K562 (cell line): ENCODE results near the gene ORAI1. TPM values are rescaled to one million over a fixed set of nuclear protein-coding genes. Genes with fewer than 3 reads are reported as not detected.

Source experiments
- ATAC-seq: fragments of 200-7000 bp; cut with Tn5 transposase; 3 replicates; pipeline ENCODE4 v1.9.1; 2020; ENCODE audit warnings: moderate library complexity
- BruUV-seq: library from RNA; stranded (reverse); fragments of 400-500 nt; replicated peaks from 2 replicates; lab custom pipeline; 2021; lab: Mats Ljungman, UMichigan
- CTCF ChIA-PET: fragments of 300-600 bp; formaldehyde crosslinking; extraction: SDS; loops from one replicate; lab custom pipeline; 2021; ENCODE audit warnings: low intra/inter-chr PET ratio; lab: Yijun Ruan, JAX
- POLR2A ChIA-PET: fragments of 300-600, 350-650 bp; sonication (Branson Sonifier 250); formaldehyde crosslinking; extraction: SDS; loops from one replicate; lab custom pipeline; 2021; ENCODE audit warnings: antibody characterized with exemption, inconsistent platforms; lab: Yijun Ruan, JAX
- DNase-seq, 4 experiments: peaks; one replicate each; pipeline versions ENCODE4 v3.0.0 to v3.0.0-alpha.2; 2011 to 2018; ENCODE audit warnings: low spot score in 3 of 4, mixed read lengths in 3 of 4; ENCODE audit errors: extremely low read depth in 1 of 4
- FAIRE-seq: peaks from 2 replicates; lab custom pipeline; 2011; peaks lifted over from hg19 to GRCh38; lab: Jason Lieb, UNC
- H2AFZ ChIP-seq: 2 replicates; pipeline ENCODE4 v1.6.0; 2011; ENCODE audit warnings: low read depth, low read length, control low read depth, inconsistent platforms
- H3K27ac ChIP-seq: fragments of 200-600 bp; 3 replicates; pipeline ENCODE4 v1.8.0; 2011; ENCODE audit warnings: low read depth, mild to moderate bottlenecking, control low read depth, inconsistent platforms, low read length, moderate library complexity, mixed read lengths; ENCODE audit errors: extremely low read depth
- H3K27me3 ChIP-seq, 2 experiments: fragments of 300-600 bp in 1 of 2; 2 replicates in 1 of 2; 3 replicates in 1 of 2; pipeline versions ENCODE4 v1.6.0 to v1.8.0; 2011; ENCODE audit warnings: inconsistent platforms in 2 of 2, low read length in 2 of 2, mild to moderate bottlenecking in 1 of 2, mixed read lengths in 1 of 2, moderate library complexity in 1 of 2; ENCODE audit not compliant: control insufficient read depth in 2 of 2, insufficient read depth in 2 of 2
- H3K36me3 ChIP-seq: fragments of 300-600 bp; 3 replicates; pipeline ENCODE4 v1.8.0; 2011; ENCODE audit warnings: mild to moderate bottlenecking, low read length, inconsistent platforms; ENCODE audit not compliant: control insufficient read depth, insufficient read depth
- H3K4me1 ChIP-seq, 2 experiments: fragments of 200-600 bp in 1 of 2; replicated peaks in 1 of 2; 2 replicates in 1 of 2; 3 replicates in 1 of 2; pipeline versions ENCODE4 v1.5.1 to v1.8.0; 2011; ENCODE audit warnings: inconsistent platforms in 2 of 2, low read length in 2 of 2, mild to moderate bottlenecking in 1 of 2, mixed read lengths in 1 of 2, moderate library complexity in 1 of 2; ENCODE audit not compliant: control insufficient read depth in 2 of 2, insufficient read depth in 2 of 2
- H3K4me2 ChIP-seq: 2 replicates; pipeline ENCODE4 v1.6.1; 2011; ENCODE audit warnings: low read length, control low read depth, inconsistent platforms, mixed read lengths; ENCODE audit not compliant: insufficient read depth
- H3K4me3 ChIP-seq: fragments of 200-600 bp; sonication (generic), shearing (Covaris generic); 2 replicates; pipeline ENCODE4 v1.5.1; 2016; ENCODE audit warnings: control low read depth, inconsistent platforms
- H3K79me2 ChIP-seq: fragments of 200-600 bp; 3 replicates; pipeline ENCODE4 v1.8.0; 2011; ENCODE audit warnings: low read length, inconsistent platforms; ENCODE audit not compliant: control insufficient read depth, insufficient read depth
- H3K9ac ChIP-seq, 2 experiments: 2 replicates each; pipeline versions ENCODE4 v1.6.0 to v1.6.1; 2011; ENCODE audit warnings: low read depth in 2 of 2, low read length in 2 of 2, control low read depth in 1 of 2, inconsistent platforms in 1 of 2, mild to moderate bottlenecking in 1 of 2, mixed read lengths in 1 of 2; ENCODE audit not compliant: insufficient read depth in 1 of 2
- H3K9me1 ChIP-seq: one replicate; pipeline ENCODE4 v1.6.0; 2011; ENCODE audit warnings: inconsistent platforms, mild to moderate bottlenecking, low read length, moderate library complexity; ENCODE audit not compliant: control insufficient read depth, insufficient read depth
- H3K9me3 ChIP-seq: replicated peaks from 2 replicates; pipeline ENCODE4 v1.5.1; 2011; ENCODE audit warnings: low read depth, low read length, inconsistent platforms; ENCODE audit not compliant: control insufficient read depth, insufficient read depth
- H4K20me1 ChIP-seq: replicated peaks from 2 replicates; pipeline ENCODE4 v1.6.1; 2011; ENCODE audit warnings: low read length, inconsistent platforms, mixed read lengths; ENCODE audit not compliant: control insufficient read depth, insufficient read depth
- CC2D1A ChIP-seq: fragments of 450-650 bp; IDR thresholded peaks from 2 replicates; pipeline ENCODE4 v1.6.1; 2017; ENCODE audit warnings: mild to moderate bottlenecking
- CHD2 ChIP-seq: IDR thresholded peaks from 2 replicates; pipeline ENCODE4 v1.6.1; 2011; ENCODE audit warnings: low read depth, low read length
- ELF1 ChIP-seq: fragments of 200-800 bp; sonication (Bioruptor generic); IDR thresholded peaks from 2 replicates; pipeline ENCODE4 v1.6.1; 2016; ENCODE audit warnings: missing genetic modification characterization, missing compliant biosample characterization
- HNRNPH1 ChIP-seq: fragments of 200-400 bp; formaldehyde crosslinking; optimal IDR thresholded peaks from 2 replicates; pipeline ENCODE3; 2017; ENCODE audit warnings: low read depth, mild to moderate bottlenecking, low read length, moderate library complexity
- MYC ChIP-seq, 2 experiments: fragments of 250-450 bp in 1 of 2; sonication (Bioruptor Pico) in 1 of 2; IDR thresholded peaks; 2 replicates each; pipeline versions ENCODE4 v1.5.1 to v1.6.1; 2012 to 2021; ENCODE audit warnings: low read depth in 2 of 2, borderline replicate concordance in 1 of 2, improper control_type of control experiment in 1 of 2, low read length in 1 of 2, mild to moderate bottlenecking in 1 of 2, moderate library complexity in 1 of 2
- NFE2L1 ChIP-seq: fragments of 450-650 bp; IDR thresholded peaks from 2 replicates; pipeline ENCODE4 v1.6.1; 2016; ENCODE audit warnings: missing genetic modification characterization, low read depth, mild to moderate bottlenecking, missing compliant biosample characterization, moderate library complexity, borderline replicate concordance
- NFRKB ChIP-seq: fragments of 450-650 bp; IDR thresholded peaks from 2 replicates; pipeline ENCODE4 v1.6.1; 2016; ENCODE audit warnings: low read depth
- RREB1 ChIP-seq: fragments of 250-450 bp; sonication (Bioruptor Pico); IDR thresholded peaks from 2 replicates; pipeline ENCODE4 v1.4.0; 2020
- SAP30 ChIP-seq: fragments of 200-600 bp; sonication (generic); IDR thresholded peaks from 2 replicates; pipeline ENCODE4 v1.6.1; 2012; ENCODE audit warnings: borderline replicate concordance, low read depth, mild to moderate bottlenecking, moderate library complexity, low read length, control low read depth, inconsistent platforms; ENCODE audit not compliant: insufficient read depth, poor library complexity, severe bottlenecking
- ZC3H8 ChIP-seq: fragments of 450-650 bp; IDR thresholded peaks from 2 replicates; pipeline ENCODE4 v1.6.1; 2017
- ZFPM2 ChIP-seq: fragments of 250-450 bp; sonication (Bioruptor Pico); IDR thresholded peaks from 2 replicates; pipeline ENCODE4 v1.5.1; 2022; ENCODE audit warnings: mild to moderate bottlenecking
- ZNF551 ChIP-seq: fragments of 250-450 bp; sonication (Bioruptor Pico); IDR thresholded peaks from 2 replicates; pipeline ENCODE4 v1.5.0; 2021; ENCODE audit warnings: mild to moderate bottlenecking, moderate library complexity
- ZNF79 ChIP-seq: fragments of 250-450 bp; sonication (Bioruptor Pico); IDR thresholded peaks from 2 replicates; pipeline ENCODE4 v1.4.0; 2020; ENCODE audit warnings: low read depth, mild to moderate bottlenecking, moderate library complexity
- WGBS: fragments of 100-300 bp; shearing (Covaris generic); methylation state at CpG from one replicate; pipeline ENCODE4 v1.1.6; 2016; ENCODE audit warnings: low coverage, mixed read lengths; ENCODE audit not compliant: insufficient coverage; ENCODE audit errors: missing lambda C conversion rate; 5-methylcytosine and 5-hydroxymethylcytosine counted together
- in situ Hi-C: fragments of 300-500 bp; cut with MboI; formaldehyde crosslinking; loops from 4 replicates; pipeline ENCODE4 v1.15.0; 2018; ENCODE audit warnings: inconsistent platforms, mixed read lengths
- intact Hi-C: fragments of 100-400 bp; cut with micrococcal nuclease; formaldehyde crosslinking; loops from 2 replicates; pipeline ENCODE4 v1.14.2; 2022
- polyA plus RNA-seq, 8 experiments: library from polyadenylated mRNA; depleted of rRNA in 4 of 8; stranded (reverse) in 5 of 8; unstranded in 3 of 8; fragments of >200 nt; fragmentation: Nextera tagmentation in 2 of 8; fragmentation: Illumina TruSeq in 1 of 8; extraction: Ambion mirVana in 2 of 8; extraction: Trizol in 1 of 8; gene quantifications; 2 replicates each; pipeline versions ENCODE4 v1.2.1 to v1.2.3, GENCODE V29; 2011 to 2014; ENCODE audit warnings: inconsistent platforms in 1 of 8, missing spikeins in 1 of 8
- total RNA-seq, 7 experiments: library from RNA; depleted of rRNA in 6 of 7; stranded (reverse); fragments of >200 nt in 6 of 7; fragmentation: Illumina TruSeq in 2 of 7; extraction: Trizol in 2 of 7; gene quantifications; 2 replicates each; pipeline versions ENCODE4 v1.2.1 to v1.2.3, GENCODE V29; 2011 to 2021; ENCODE audit warnings: low replicate concordance in 1 of 7
- TF ChIP-seq, protein P1 (sequence below): IDR thresholded peaks from 2 replicates; pipeline ENCODE4 v1.6.1; 2014; ENCODE audit warnings: antibody characterized with exemption

ORAI1 gene
- total and polyA plus RNA-seq, 9 of the 15 experiments (the other 6 are each of a cell fraction or from before 2014, with no cell fraction given), result 2.6 to 23.8 (median 9.3) TPM

DNA sequence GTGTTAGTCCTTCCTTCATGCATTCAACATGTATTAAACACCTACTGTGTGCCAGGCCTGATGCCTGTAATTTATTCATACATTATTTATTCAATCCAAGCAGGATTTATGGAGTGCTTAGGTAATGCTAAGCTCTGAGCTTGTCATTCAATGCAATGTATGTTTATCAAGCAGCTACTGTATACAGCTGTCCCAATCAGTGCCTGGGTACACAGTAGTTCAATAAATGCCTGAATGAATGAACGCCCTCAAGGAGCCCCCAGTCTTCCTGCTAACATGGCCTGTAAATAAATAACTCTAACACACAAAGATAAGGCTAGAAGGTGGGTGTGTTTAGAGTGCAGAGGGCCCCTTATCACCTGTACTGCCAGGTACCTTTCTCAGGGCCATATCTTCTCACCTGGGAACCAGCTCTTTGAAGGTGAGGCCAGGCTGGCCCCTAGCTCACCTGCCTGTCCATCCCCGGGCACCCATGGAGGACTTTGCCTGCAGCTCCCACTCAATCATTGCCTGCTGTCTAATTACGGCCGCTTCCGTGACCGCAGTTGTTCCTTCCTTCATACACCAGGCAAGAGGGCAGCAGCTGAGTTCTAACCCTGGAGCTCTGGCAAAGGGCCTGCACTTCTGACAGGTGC lies 25.5 kb upstream of the ORAI1 start (continued):
- TF ChIP-seq, protein P1, sequence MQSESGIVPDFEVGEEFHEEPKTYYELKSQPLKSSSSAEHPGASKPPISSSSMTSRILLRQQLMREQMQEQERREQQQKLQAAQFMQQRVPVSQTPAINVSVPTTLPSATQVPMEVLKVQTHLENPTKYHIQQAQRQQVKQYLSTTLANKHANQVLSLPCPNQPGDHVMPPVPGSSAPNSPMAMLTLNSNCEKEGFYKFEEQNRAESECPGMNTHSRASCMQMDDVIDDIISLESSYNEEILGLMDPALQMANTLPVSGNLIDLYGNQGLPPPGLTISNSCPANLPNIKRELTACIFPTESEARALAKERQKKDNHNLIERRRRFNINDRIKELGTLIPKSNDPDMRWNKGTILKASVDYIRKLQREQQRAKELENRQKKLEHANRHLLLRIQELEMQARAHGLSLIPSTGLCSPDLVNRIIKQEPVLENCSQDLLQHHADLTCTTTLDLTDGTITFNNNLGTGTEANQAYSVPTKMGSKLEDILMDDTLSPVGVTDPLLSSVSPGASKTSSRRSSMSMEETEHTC, result no peak
- TF ChIP-seq ELF1 (tag), result no peak
- TF ChIP-seq ZC3H8, result no peak
- TF ChIP-seq HNRNPH1, result no peak
- no peak for TF ChIP-seq MYC (IDR thresholded peaks at IDR 0.05; ENCODE audit: low read depth, low read length)
- no peak for TF ChIP-seq MYC (CRISPR knock-in tag; IDR thresholded peaks at IDR 0.05; ENCODE audit: borderline replicate concordance, low read depth)
- no peak for TF ChIP-seq ZNF79 (CRISPR knock-in tag)
- no peak for TF ChIP-seq SAP30

GRCh38 chr12:121602766-121603165 lies 23.6 kb upstream of the ORAI1 start:
- peaks cover 0 to 6% of the 10 kb centered on the region in 2 experiments; a peak in 2 of 5 replicates for H3K4me1 ChIP-seq
- H4K20me1 ChIP-seq, result no peaks in the 10 kb centered on the region
- no peaks in the 10 kb centered on the region for H3K79me2 ChIP-seq
- no peak overlapping the region for H3K4me3 ChIP-seq
- no peaks in the 10 kb centered on the region for H3K9me1 ChIP-seq
- no peaks in the 10 kb centered on the region for H3K9me3 ChIP-seq
- H3K9ac ChIP-seq, result no peak overlapping the region
- in situ Hi-C loops (no loop called here), intact Hi-C loops (no loop called here)
- no peak overlapping the region for H3K4me2 ChIP-seq
- no peaks in the 10 kb centered on the region for H3K27me3 ChIP-seq
- no peak overlapping the region for H2AFZ ChIP-seq
- CTCF ChIA-PET, result no interaction called here
- H3K27ac ChIP-seq, result no peak overlapping the region
- 53% methylated on average over 6 of the region's 6 CpGs for WGBS
- H3K36me3 ChIP-seq, result no peaks in the 10 kb centered on the region
- DNase-seq, result no peak
- ATAC-seq, result no peak
- no TSS peak for BruUV-seq
- FAIRE-seq, result no peak
- POLR2A ChIA-PET, result interaction anchor here (0.7 kb wide), 1 partner anchor 67 kb away, joined by 3 read pairs; no protein-coding TSS in a partner anchor
- no peak for TF ChIP-seq MYC (IDR thresholded peaks at IDR 0.05; ENCODE audit: low read depth, low read length)
- TF ChIP-seq MYC (CRISPR knock-in tag; IDR thresholded peaks at IDR 0.05; ENCODE audit: borderline replicate concordance, low read depth), result no peak
- TF ChIP-seq NFE2L1 (tag), result no peak
- TF ChIP-seq RREB1, result no peak
- no peak for TF ChIP-seq ZFPM2 (CRISPR knock-in tag)
- no peak for TF ChIP-seq ZNF551 (CRISPR knock-in tag)
- TF ChIP-seq CHD2, result no peak
- TF ChIP-seq CC2D1A, result no peak
- TF ChIP-seq NFRKB, result no peak
